ENCODE results near the gene EMC8. TPM values are rescaled to one million over a fixed set of nuclear protein-coding genes. Genes with fewer than 3 reads are reported as not detected.

The EMC8 gene
- total RNA-seq, 1 experiment from 2014 or later, result 62.7 TPM

DNA sequence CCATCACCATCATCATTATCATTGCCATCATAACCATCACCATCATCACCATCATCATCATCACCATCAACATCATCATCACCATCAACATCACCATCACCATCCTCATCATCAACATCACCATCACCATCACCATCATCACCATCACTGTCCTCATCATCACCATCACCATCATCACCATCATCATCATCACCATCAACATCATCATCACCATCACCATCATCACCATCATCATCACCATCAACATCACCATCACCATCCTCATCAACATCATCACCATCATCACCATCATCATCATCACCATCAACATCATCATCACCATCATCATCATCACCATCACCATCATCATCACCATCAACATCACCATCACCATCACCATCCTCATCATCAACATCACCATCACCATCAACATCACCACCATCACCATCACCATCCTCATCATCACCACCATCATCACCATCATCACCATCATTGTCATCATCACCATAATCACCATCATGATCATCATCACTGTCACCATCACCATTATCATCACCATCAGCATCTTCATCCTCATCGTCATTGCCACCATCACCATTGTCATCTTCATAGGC, 24.1 kb upstream of the EMC8 start:
- no peaks in the 10 kb centered on the region for H3K4me1 ChIP-seq (ENCODE audit: insufficient read depth, low read length, poor library complexity, severe bottlenecking)
- no peak overlapping the region for H3K4me3 ChIP-seq (ENCODE audit: low read depth, low read length, poor library complexity, severe bottlenecking)
- ChIA-PET POLR2A (ENCODE audit: low non-redundant PET) (no interaction called here), CTCF (no interaction called here)
- BruUV-seq (replicated peaks), result no TSS peak
- H3K9me3 ChIP-seq (ENCODE audit: low read depth, low read length, poor library complexity, severe bottlenecking), result no peaks in the 10 kb centered on the region
- no peak for TF ChIP-seq EZH2 (IDR thresholded peaks at IDR 0.05; ENCODE audit: borderline replicate concordance, low read depth, low read length, poor library complexity, severe bottlenecking)
- TF ChIP-seq, protein P1, sequence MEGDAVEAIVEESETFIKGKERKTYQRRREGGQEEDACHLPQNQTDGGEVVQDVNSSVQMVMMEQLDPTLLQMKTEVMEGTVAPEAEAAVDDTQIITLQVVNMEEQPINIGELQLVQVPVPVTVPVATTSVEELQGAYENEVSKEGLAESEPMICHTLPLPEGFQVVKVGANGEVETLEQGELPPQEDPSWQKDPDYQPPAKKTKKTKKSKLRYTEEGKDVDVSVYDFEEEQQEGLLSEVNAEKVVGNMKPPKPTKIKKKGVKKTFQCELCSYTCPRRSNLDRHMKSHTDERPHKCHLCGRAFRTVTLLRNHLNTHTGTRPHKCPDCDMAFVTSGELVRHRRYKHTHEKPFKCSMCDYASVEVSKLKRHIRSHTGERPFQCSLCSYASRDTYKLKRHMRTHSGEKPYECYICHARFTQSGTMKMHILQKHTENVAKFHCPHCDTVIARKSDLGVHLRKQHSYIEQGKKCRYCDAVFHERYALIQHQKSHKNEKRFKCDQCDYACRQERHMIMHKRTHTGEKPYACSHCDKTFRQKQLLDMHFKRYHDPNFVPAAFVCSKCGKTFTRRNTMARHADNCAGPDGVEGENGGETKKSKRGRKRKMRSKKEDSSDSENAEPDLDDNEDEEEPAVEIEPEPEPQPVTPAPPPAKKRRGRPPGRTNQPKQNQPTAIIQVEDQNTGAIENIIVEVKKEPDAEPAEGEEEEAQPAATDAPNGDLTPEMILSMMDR (conservative IDR thresholded peaks at IDR 0.05; ENCODE audit: low read depth, low read length), result no peak
- peaks cover 31% of the 10 kb centered on the region for H3K27me3 ChIP-seq (replicated peaks; ENCODE audit: insufficient read depth, low read depth, low read length, poor library complexity)
- DNase-seq (ENCODE audit: low spot score), result no peak
- H3K36me3 ChIP-seq (ENCODE audit: insufficient read depth, low read length, poor library complexity, severe bottlenecking), result no peaks in the 10 kb centered on the region
- intact Hi-C loops (cut with micrococcal nuclease; ENCODE audit: unreplicated experiment), result no loop called here
- H3K27ac ChIP-seq (ENCODE audit: low read depth, low read length, poor library complexity, severe bottlenecking), result no peak overlapping the region

DNA sequence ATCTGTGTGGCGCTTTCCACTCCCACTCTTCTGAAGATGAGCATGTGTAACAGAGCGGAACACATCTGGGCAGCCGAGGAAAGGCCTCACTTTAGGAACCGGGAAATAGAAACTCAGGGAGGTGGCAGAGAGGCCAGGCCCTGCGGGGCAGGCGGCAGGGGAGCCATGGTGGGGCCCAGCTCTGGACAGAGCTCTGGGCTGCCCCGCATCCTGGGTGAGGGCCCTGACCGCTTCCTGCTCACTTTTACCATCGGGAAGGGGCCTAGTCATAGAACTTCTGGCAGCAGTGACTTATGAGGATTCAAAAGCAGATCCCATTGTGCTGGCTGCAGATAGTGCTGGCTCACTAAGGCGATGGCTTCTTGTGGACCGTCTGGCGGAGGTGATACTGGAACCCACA, 22.8 kb upstream of the EMC8 start:
- intact Hi-C loops (cut with micrococcal nuclease; ENCODE audit: unreplicated experiment), result no loop called here
- H3K27me3 ChIP-seq (replicated peaks; ENCODE audit: insufficient read depth, low read depth, low read length, poor library complexity), result peaks cover 26% of the 10 kb centered on the region
- H3K9me3 ChIP-seq (ENCODE audit: low read depth, low read length, poor library complexity, severe bottlenecking), result no peaks in the 10 kb centered on the region
- DNase-seq (ENCODE audit: low spot score), result no peak
- no TSS peak for BruUV-seq (replicated peaks)
- POLR2A ChIA-PET (ENCODE audit: low non-redundant PET), result no interaction called here
- no peaks in the 10 kb centered on the region for H3K36me3 ChIP-seq (ENCODE audit: insufficient read depth, low read length, poor library complexity, severe bottlenecking)
- no peak overlapping the region for H3K27ac ChIP-seq (ENCODE audit: low read depth, low read length, poor library complexity, severe bottlenecking)
- CTCF ChIA-PET, result interaction anchor here (0.7 to 1.8 kb wide), 4 partner anchors 9 to 222 kb away, joined by 4 to 30 read pairs (median 14); no protein-coding TSS in a partner anchor
- no peaks in the 10 kb centered on the region for H3K4me1 ChIP-seq (ENCODE audit: insufficient read depth, low read length, poor library complexity, severe bottlenecking)
- TF ChIP-seq, protein P1 (conservative IDR thresholded peaks at IDR 0.05; ENCODE audit: low read depth, low read length), result no peak
- TF ChIP-seq EZH2 (IDR thresholded peaks at IDR 0.05; ENCODE audit: borderline replicate concordance, low read depth, low read length, poor library complexity, severe bottlenecking), result no peak
- no peak overlapping the region for H3K4me3 ChIP-seq (ENCODE audit: low read depth, low read length, poor library complexity, severe bottlenecking)

DNA sequence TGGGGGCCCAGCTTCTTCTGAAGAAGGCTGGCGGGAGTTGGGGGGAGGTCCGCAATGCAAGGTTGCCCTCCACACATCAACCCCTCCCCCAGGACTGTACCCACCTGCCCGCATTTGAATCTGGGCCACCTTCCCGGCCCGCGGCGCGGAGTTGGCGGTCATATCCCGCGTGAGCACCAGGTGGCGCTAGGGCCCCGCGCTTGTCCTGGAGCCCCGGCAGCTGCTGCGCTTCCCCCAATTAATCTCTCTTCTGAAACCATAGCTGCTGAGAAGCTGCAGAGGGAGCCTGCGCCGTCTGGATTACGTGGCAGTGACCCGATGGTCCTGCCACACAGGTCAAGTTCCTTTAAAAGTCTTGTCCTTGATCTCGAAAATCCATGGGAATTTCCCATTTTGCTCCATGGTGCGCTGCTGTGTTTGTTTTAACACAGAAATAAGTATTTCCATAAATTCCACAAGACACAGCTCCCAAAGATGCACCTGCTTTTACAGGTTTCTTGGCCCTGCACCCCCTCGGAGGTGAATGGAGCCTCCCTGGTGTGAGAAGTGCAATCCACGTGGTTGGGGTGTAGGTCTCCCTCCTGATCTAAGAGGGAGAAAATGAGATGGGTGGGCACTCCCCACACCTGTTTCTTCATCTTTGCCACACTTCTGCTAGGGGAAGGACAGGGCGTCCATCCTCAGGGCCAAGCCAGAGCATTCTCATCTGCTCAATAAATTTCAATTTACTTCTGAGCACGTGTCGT, 22.2 kb upstream of the EMC8 start:
- CTCF ChIA-PET, result interaction anchor here (0.6 to 1.8 kb wide), 8 partner anchors 9 to 667 kb away, joined by 3 to 30 read pairs (median 4); no protein-coding TSS in a partner anchor
- POLR2A ChIA-PET (ENCODE audit: low non-redundant PET), result no interaction called here
- peaks cover 26% of the 10 kb centered on the region for H3K27me3 ChIP-seq (replicated peaks; ENCODE audit: insufficient read depth, low read depth, low read length, poor library complexity)

More for the DNA sequence above, 22.2 kb upstream of the EMC8 start:
- peak; percentile 74 for DNase-seq (ENCODE audit: low spot score)
- Histone ChIP-seq H3K27ac (ENCODE audit: low read depth, low read length, poor library complexity, severe bottlenecking) (no peak overlapping the region), H3K4me3 (ENCODE audit: low read depth, low read length, poor library complexity, severe bottlenecking) (no peak overlapping the region), H3K4me1 (ENCODE audit: insufficient read depth, low read length, poor library complexity, severe bottlenecking) (no peaks in the 10 kb centered on the region), H3K9me3 (ENCODE audit: low read depth, low read length, poor library complexity, severe bottlenecking) (no peaks in the 10 kb centered on the region), H3K36me3 (ENCODE audit: insufficient read depth, low read length, poor library complexity, severe bottlenecking) (no peaks in the 10 kb centered on the region)
- TF ChIP-seq, protein P1 (conservative IDR thresholded peaks at IDR 0.05; ENCODE audit: low read depth, low read length), result peak; percentile 96
- TF ChIP-seq EZH2 (IDR thresholded peaks at IDR 0.05; ENCODE audit: borderline replicate concordance, low read depth, low read length, poor library complexity, severe bottlenecking), result no peak
- no TSS peak for BruUV-seq (replicated peaks)
- intact Hi-C loops (cut with micrococcal nuclease; ENCODE audit: unreplicated experiment), result loop anchor here (1.0 kb wide), 2 partner anchors 166 to 195 kb away; no protein-coding TSS in a partner anchor
